HepG2 (cell line): Measurements from ENCODE around the gene DGKG.

Experiments
- CTCF ChIP-seq: sonication (generic); formaldehyde crosslinking; IDR thresholded peaks from 2 replicates; pipeline ENCODE4 v1.5.0; 2020; ENCODE audit warnings: mild to moderate bottlenecking, missing genetic modification reagents, moderate library complexity
- DBP ChIP-seq: sonication (generic); formaldehyde crosslinking; IDR thresholded peaks from 2 replicates; pipeline ENCODE4 v1.4.0; 2020; ENCODE audit warnings: missing genetic modification reagents; ENCODE audit errors: not compliant biosample characterization
- GABPA ChIP-seq, 2 experiments: IDR thresholded peaks; 2 replicates each; pipeline ENCODE4 v1.6.1; 2011 to 2016; ENCODE audit warnings: low read depth in 2 of 2, low read length in 1 of 2, missing biosample characterization in 1 of 2, missing genetic modification characterization in 1 of 2
- JUND ChIP-seq: sonication (generic); formaldehyde crosslinking; IDR thresholded peaks from 2 replicates; pipeline ENCODE4 v1.8.0; 2022; ENCODE audit warnings: mild to moderate bottlenecking, missing genetic modification reagents
- MAX ChIP-seq: IDR thresholded peaks from 2 replicates; pipeline ENCODE4 v1.6.1; 2012; ENCODE audit warnings: inconsistent platforms
- ZNF263 ChIP-seq: sonication (generic); formaldehyde crosslinking; IDR thresholded peaks from 2 replicates; pipeline ENCODE4 v1.4.0; 2020; ENCODE audit warnings: missing genetic modification reagents
- ZNF501 ChIP-seq: sonication (generic); formaldehyde crosslinking; IDR thresholded peaks from 2 replicates; pipeline ENCODE4 v1.5.1; 2020; ENCODE audit warnings: mild to moderate bottlenecking, moderate library complexity, missing genetic modification reagents

- no peak for TF ChIP-seq MAX
- TF ChIP-seq CTCF = no peak
- TF ChIP-seq GABPA (IDR thresholded peaks at IDR 0.05; ENCODE audit: low read depth, low read length) = no peak
- TF ChIP-seq GABPA (CRISPR knock-in tag; IDR thresholded peaks at IDR 0.05; ENCODE audit: low read depth) = no peak
- no peak for TF ChIP-seq JUND (CRISPR knock-in tag)
- TF ChIP-seq ZNF263 (CRISPR knock-in tag) = no peak
- TF ChIP-seq ZNF501 (CRISPR knock-in tag) = no peak
- TF ChIP-seq DBP (CRISPR knock-in tag) = no peak
These were observed 78.9 kb downstream of the DGKG start for GRCh38 chr3:186283096-186283495.
